Measurements from ENCODE around the gene CXADR. TPM values are rescaled to one million over a fixed set of nuclear protein-coding genes. Genes with fewer than 3 reads are reported as not detected.

The CXADR gene
- total RNA-seq, 4 donors from 2014 or later: 4.6 to 136 (median 87.7) TPM

DNA sequence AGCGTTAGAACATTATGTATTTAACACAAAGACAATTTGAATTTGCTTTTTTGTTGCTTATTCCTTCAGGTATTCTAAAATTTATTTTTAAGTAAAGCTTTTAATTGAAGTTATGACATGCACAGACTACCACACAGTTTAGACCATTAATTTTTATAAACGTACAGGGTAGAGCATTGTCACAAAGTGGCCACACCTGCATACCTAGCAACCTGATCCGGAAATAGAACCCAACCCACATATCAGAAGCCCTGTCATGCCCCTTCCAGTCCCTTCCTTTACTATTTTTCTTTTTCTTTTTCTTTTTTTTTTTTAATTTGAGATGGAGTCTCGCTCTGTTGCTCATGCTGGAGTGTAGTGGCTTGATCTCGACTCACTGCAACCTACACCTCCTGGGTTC lies 16.8 kb downstream of the CXADR start:
- TF ChIP-seq EP300 (IDR thresholded peaks at IDR 0.05; ENCODE audit: low read depth) (no peak), POLR2AphosphoS5 (IDR thresholded peaks at IDR 0.05) (no peak), POLR2A (IDR thresholded peaks at IDR 0.05) (no peak)
- TF ChIP-seq, protein P1, sequence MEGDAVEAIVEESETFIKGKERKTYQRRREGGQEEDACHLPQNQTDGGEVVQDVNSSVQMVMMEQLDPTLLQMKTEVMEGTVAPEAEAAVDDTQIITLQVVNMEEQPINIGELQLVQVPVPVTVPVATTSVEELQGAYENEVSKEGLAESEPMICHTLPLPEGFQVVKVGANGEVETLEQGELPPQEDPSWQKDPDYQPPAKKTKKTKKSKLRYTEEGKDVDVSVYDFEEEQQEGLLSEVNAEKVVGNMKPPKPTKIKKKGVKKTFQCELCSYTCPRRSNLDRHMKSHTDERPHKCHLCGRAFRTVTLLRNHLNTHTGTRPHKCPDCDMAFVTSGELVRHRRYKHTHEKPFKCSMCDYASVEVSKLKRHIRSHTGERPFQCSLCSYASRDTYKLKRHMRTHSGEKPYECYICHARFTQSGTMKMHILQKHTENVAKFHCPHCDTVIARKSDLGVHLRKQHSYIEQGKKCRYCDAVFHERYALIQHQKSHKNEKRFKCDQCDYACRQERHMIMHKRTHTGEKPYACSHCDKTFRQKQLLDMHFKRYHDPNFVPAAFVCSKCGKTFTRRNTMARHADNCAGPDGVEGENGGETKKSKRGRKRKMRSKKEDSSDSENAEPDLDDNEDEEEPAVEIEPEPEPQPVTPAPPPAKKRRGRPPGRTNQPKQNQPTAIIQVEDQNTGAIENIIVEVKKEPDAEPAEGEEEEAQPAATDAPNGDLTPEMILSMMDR (IDR thresholded peaks at IDR 0.05): no peak
- no peaks in the 10 kb centered on the region for H3K27me3 ChIP-seq
- in situ Hi-C loops (cut with MboI; ENCODE audit: low pct_ligation_motif_present in 1 of 4, low pct_unique_long_range_greater_than_20kb in 1 of 4, low sequenced_read_pairs in 3 of 4): no loop called here
- H3K4me1 ChIP-seq: no peaks in the 10 kb centered on the region
- no peak for DNase-seq
- no peaks in the 10 kb centered on the region for H3K9me3 ChIP-seq
- no peak overlapping the region for H3K27ac ChIP-seq
- intact Hi-C loops (cut with DNase I; ENCODE audit: low total_unique reads): loop anchor here (5.0 kb wide), 1 partner anchor 1063 kb away; no protein-coding TSS in a partner anchor
- no peak overlapping the region for H3K4me3 ChIP-seq
- H3K36me3 ChIP-seq: no peaks in the 10 kb centered on the region
- WGBS, 2 donors (ENCODE audit: low coverage in 1 of 2): 75 to 81% methylated on average over 5 of the region's 5 CpGs

DNA sequence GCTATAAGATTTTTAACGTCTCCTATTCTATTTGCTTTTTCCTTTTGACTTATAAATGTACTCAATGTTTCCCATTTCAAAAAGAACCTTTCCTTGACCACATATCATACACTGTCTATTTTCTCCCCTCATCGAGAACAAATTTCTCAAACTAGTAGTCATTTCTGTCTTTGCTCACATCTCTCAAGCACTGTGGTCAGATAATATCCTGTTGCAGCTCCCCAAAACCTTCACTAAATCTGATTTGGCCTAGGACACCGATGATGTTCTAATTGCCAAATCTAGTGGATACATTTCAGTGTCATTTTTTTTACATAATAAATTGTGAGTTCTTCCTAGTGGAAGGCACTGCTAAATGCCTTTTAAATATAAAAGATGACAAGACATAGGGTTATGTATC lies 19.4 kb downstream of the CXADR start:
- no peaks in the 10 kb centered on the region for H3K9me3 ChIP-seq
- no peaks in the 10 kb centered on the region for H3K27me3 ChIP-seq
- H3K4me3 ChIP-seq: no peak overlapping the region
- TF ChIP-seq POLR2AphosphoS5 (IDR thresholded peaks at IDR 0.05) (no peak), POLR2A (IDR thresholded peaks at IDR 0.05) (no peak), EP300 (IDR thresholded peaks at IDR 0.05; ENCODE audit: low read depth) (no peak)
- TF ChIP-seq, protein P1 (IDR thresholded peaks at IDR 0.05): no peak
- H3K4me1 ChIP-seq: peaks cover 0 to 15% (median 9%) of the 10 kb centered on the region in 4 donors
- no peak overlapping the region for H3K27ac ChIP-seq
- WGBS, 2 donors (ENCODE audit: low coverage in 1 of 2): 72 to 79% methylated on average over 3 of the region's 3 CpGs
- intact Hi-C loops (cut with DNase I; ENCODE audit: low total_unique reads): loop anchor here (5.0 kb wide), 1 partner anchor 1060 kb away; no protein-coding TSS in a partner anchor
- no peak for DNase-seq
- no peaks in the 10 kb centered on the region for H3K36me3 ChIP-seq
- in situ Hi-C loops (cut with MboI; ENCODE audit: low pct_ligation_motif_present in 1 of 4, low pct_unique_long_range_greater_than_20kb in 1 of 4, low sequenced_read_pairs in 3 of 4): no loop called here

DNA sequence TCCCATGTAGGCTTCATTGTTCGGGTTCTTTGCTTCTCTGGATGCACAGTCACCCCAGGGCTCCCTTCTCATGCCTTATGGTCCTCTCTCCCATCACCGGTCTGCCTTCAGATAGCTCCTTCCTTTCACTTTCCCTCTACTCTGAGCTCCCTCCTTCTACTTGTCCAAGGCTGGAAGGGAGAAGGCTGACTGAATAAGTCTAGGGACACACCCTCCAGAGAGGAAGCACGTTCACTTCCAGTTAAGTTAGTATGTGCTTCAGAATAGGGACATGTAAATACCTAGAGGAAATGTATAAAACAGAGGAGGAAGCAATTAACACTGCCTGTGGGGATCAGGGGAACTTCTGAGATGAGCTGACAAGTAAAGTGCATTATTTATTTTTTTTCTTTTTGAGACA lies 23.5 kb downstream of the CXADR start:
- intact Hi-C loops (cut with DNase I; ENCODE audit: low total_unique reads): no loop called here
- no peaks in the 10 kb centered on the region for H3K36me3 ChIP-seq
- in situ Hi-C loops (cut with MboI; ENCODE audit: low pct_ligation_motif_present in 1 of 4, low pct_unique_long_range_greater_than_20kb in 1 of 4, low sequenced_read_pairs in 3 of 4): no loop called here
- WGBS, 2 donors (ENCODE audit: low coverage in 1 of 2): 42 to 51% methylated on average over 3 of the region's 3 CpGs
- no peak for DNase-seq
- H3K9me3 ChIP-seq: no peaks in the 10 kb centered on the region
- peaks cover 0 to 16% (median 10%) of the 10 kb centered on the region in 4 donors for H3K4me1 ChIP-seq
- no peaks in the 10 kb centered on the region for H3K27me3 ChIP-seq
- TF ChIP-seq EP300 (IDR thresholded peaks at IDR 0.05; ENCODE audit: low read depth): no peak
- no peak for TF ChIP-seq POLR2AphosphoS5 (IDR thresholded peaks at IDR 0.05)
- TF ChIP-seq, protein P1 (IDR thresholded peaks at IDR 0.05): no peak
- TF ChIP-seq POLR2A (IDR thresholded peaks at IDR 0.05): no peak
- no peak overlapping the region for H3K4me3 ChIP-seq
- no peak overlapping the region for H3K27ac ChIP-seq

DNA sequence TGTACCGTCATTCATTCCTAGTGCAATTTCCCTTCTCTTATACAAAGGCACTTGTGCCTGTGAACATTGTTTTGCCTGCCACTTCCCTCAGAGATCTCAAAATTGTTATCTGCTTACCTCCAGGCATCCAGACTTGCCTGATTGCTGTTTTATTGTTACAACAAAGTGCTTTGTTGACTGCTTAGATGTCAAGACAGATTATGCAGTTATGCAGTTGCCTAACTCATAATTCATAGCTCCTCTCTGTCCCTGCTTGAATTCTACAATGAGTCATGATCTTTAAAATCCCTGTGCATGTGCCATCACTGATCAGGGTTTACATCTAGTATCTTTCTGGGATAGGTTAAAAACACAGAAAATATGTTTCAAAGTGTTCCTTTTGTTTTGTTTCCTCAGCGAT lies 24.5 kb downstream of the CXADR start:
- Histone ChIP-seq H3K36me3 (no peaks in the 10 kb centered on the region), H3K27ac (no peak overlapping the region), H3K4me1 (peaks cover 3 to 23% (median 13%) of the 10 kb centered on the region in 4 donors), H3K4me3 (no peak overlapping the region), H3K27me3 (no peaks in the 10 kb centered on the region), H3K9me3 (no peaks in the 10 kb centered on the region)
- TF ChIP-seq EP300 (IDR thresholded peaks at IDR 0.05; ENCODE audit: low read depth) (no peak), POLR2A (IDR thresholded peaks at IDR 0.05) (no peak), POLR2AphosphoS5 (IDR thresholded peaks at IDR 0.05) (no peak)
- TF ChIP-seq, protein P1 (IDR thresholded peaks at IDR 0.05): no peak
- no peak for DNase-seq
- WGBS, 2 donors (ENCODE audit: low coverage in 1 of 2): 45 to 68% methylated on average over 2 of the region's 2 CpGs
- in situ Hi-C loops (cut with MboI; ENCODE audit: low pct_ligation_motif_present in 1 of 4, low pct_unique_long_range_greater_than_20kb in 1 of 4, low sequenced_read_pairs in 3 of 4): no loop called here
- intact Hi-C loops (cut with DNase I; ENCODE audit: low total_unique reads): no loop called here
